HG03558 (cell line): ENCODE measurements around the gene PHEX.

Source experiments
- ATAC-seq: cut with Tn5 transposase; IDR thresholded peaks from one replicate; pipeline ENCODE4 v1.9.1; 2021; ENCODE audit warnings: moderate number of reproducible peaks; ENCODE audit not compliant: unreplicated experiment; ENCODE audit errors: extremely low read depth

The PHEX gene

GRCh38 chrX:22032084-22032483 lies at the start of gene PHEX:
Gene PHEX, plus strand, starts transcription at chrX:22032325. Its CDS starts 681 bp downstream, at chrX:22033006.
- no peak for ATAC-seq

- ATAC-seq: peak; percentile 77
These were observed 46.8 kb upstream of the PHEX start for GRCh38 chrX:21985332-21985777.

- ATAC-seq: no peak
These were observed 45.5 kb upstream of the PHEX start for GRCh38 chrX:21986596-21986995.

- no peak for ATAC-seq
These were observed 42.7 kb upstream of the PHEX start for GRCh38 chrX:21989384-21989783.

GRCh38 chrX:21990832-21991231 lies 41.3 kb upstream of the PHEX start:
- ATAC-seq: no peak

GRCh38 chrX:21991504-21991903 lies 40.6 kb upstream of the PHEX start:
- ATAC-seq: no peak

GRCh38 chrX:21993265-21993664 lies 38.9 kb upstream of the PHEX start:
- peak; percentile 74 for ATAC-seq

- ATAC-seq: no peak
These were observed 35.2 kb upstream of the PHEX start for GRCh38 chrX:21996872-21997455.

GRCh38 chrX:21998037-21998436 lies 34.1 kb upstream of the PHEX start:
- ATAC-seq: no peak

GRCh38 chrX:22004866-22005265 lies 27.3 kb upstream of the PHEX start:
- no peak for ATAC-seq

GRCh38 chrX:22012051-22012450 lies 20.1 kb upstream of the PHEX start:
- no peak for ATAC-seq

- no peak for ATAC-seq
These were observed 19.2 kb upstream of the PHEX start for GRCh38 chrX:22012931-22013330.

GRCh38 chrX:22015139-22015750 lies 16.9 kb upstream of the PHEX start:
- ATAC-seq: no peak

GRCh38 chrX:22021751-22022324 lies 10.3 kb upstream of the PHEX start:
- no peak for ATAC-seq

GRCh38 chrX:22024577-22024976 lies 7.5 kb upstream of the PHEX start:
- ATAC-seq: no peak

GRCh38 chrX:22025751-22026150 lies 6.4 kb upstream of the PHEX start:
- no peak for ATAC-seq

- no peak for ATAC-seq
These were observed 5.4 kb upstream of the PHEX start for GRCh38 chrX:22026731-22027130.

- no peak for ATAC-seq
These were observed 381 bp downstream of the PHEX start for GRCh38 chrX:22032506-22032905.

- ATAC-seq: no peak
These were observed 1.7 kb downstream of the PHEX start for GRCh38 chrX:22033818-22034217.

GRCh38 chrX:22035236-22035635 lies 3.1 kb downstream of the PHEX start:
- ATAC-seq: no peak

GRCh38 chrX:22037225-22037624 lies 5.1 kb downstream of the PHEX start:
- ATAC-seq: no peak
